K562 treated with DMSO at 1 percent for 4 hours (cell line): ENCODE measurements around the gene ZNF546. TPM values are rescaled to one million over a fixed set of nuclear protein-coding genes. Genes with fewer than 3 reads are reported as not detected.

Experiments used
- total RNA-seq: library from RNA; unstranded; fragments of 300-600 nt; gene quantifications from 2 replicates; pipeline ENCODE4 v1.2.3, GENCODE V29; 2022; ENCODE audit not compliant: insufficient read depth

The ZNF546 gene
- total RNA-seq = 0.53 and 0.58 TPM in 2 replicates

DNA sequence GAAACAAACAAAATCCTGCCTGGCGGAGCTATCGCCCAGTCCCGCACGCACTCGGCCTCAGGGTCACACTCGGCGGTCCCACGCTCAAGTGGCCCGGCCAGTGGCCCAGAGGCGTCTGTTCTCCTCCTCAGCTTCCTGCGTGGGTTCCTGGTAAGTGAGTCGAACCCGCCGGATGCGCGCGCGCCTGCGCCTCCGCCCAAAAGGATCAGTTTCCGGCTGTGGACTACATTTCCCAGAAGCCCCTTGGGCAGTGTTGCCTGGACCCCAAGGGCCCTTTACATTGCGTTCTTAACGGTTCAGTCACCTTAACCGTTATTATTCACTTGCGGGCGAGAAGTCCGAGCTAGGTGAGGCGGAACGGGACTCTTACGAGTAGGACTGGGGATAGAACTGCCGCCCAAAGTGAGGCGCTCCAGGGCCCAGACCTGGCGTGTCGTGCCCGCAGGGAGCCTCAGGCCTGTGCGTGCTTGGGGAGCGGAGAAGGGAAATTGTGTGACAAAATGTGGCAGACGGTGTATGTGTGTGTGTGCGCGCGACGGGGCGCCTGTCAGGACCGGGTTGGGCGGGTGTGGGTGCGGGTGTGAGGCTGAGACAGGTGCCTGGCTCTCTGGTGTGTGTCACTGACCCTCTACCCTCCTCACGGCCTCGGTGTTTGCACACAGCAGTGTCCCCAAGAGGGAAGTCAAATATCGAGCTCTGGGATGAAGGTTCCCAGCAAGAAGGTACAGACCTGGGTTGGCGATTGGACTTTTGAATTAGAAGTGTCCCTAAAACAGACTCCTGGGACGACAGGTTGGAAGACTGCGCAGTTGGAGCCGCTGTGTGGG is at the start of gene ZNF546:
Gene ZNF546, plus strand, starts transcription at position 250 of the 827 bp plus-strand sequence. CDS start 1,267 bp downstream, outside the sequence.

DNA sequence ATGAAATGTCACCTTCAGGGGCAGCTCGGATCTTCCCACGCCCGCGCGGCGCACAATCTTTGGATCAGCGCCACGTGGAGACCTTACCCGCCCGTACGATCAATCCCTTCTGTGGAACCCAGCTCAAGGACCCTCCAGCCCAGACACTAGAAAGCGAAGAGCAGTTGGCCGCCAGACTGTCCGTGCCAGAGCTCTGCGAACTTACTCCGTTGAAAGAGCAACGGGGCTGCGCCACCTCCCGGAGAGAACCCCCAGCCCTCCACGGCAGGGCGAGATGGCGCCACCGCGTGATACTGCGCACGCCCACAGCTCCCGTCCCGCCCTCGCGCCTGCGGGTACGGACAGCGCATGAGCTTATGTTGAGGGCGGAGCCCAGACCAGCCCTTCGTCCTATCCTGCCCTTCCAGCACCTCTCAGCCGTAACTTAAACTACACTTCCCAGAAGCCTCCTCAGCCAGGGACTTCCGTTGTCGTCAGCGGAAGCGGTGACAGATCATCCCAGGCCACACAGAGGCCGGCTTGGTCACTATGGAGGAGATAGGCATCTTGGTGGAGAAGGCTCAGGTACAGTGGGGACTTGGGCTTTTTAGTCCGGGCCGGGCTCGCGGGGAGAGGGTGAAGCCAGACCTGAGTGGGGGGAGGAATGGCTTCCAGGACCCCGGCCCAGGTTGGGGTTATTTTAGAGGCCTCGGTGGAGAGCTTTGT is 26.0 kb upstream of the ZNF546 start, which contains the start of gene PSMC4:
Gene PSMC4, plus strand, starts transcription at position 491 of the 705 bp plus-strand sequence. Its CDS starts 38 bp downstream, at position 529.

DNA sequence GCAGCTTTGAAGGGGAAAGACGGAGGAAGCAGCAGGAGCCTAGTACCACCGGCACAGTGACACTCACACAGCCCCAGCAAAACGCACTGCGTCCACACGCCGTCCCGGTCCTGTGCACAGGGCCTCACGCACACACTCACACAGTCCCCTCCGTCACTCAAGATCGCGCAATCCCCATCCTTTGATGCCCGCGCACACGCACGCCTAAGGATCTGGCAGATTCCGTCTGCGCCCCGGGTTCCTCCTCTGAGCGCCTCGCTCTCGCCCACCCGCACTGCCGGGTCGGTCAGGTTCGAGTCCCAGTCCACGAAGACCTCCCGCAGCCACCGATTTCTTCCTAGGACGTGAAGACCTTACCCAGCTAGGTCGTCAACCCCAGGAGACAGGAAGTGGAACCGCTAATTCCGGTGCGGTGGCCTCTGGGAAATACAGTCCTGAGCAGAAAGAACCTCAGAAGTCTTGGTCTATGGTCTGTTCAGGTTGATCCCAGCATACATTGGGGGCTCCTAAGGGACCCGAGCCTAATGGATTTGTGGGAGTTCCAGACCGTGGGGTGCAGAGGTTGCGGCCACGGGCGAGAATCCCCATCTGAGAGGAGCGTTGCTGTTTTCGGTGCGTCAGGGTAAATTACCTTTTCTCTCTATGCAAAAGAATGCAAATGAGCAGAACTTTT is 59.1 kb downstream of the ZNF546 start, which contains the start of gene ZNF780B:
Gene ZNF780B, minus strand, starts transcription at position 400 of the 673 bp plus-strand sequence. CDS start 5,899 bp downstream, outside the sequence.

Other genes starting within 250 kb of the ZNF546 start
- gene LEUTX, start 218.2 kb upstream of the ZNF546 start, total RNA-seq = not detected in 2 replicates
- 5.6 and 7.8 TPM in 2 replicates for gene DYRK1B, start 162.9 kb upstream of the ZNF546 start, total RNA-seq
- gene FBL, start 150.7 kb upstream of the ZNF546 start, total RNA-seq = 409 and 504 TPM in 2 replicates
- 0.34 TPM in 1 of 2 replicates, not detected in the other for gene FCGBP, start 62.4 kb upstream of the ZNF546 start, total RNA-seq
- 172 and 181 TPM in 2 replicates for gene PSMC4, start 25.9 kb upstream of the ZNF546 start, total RNA-seq
- gene ZNF780B, start 59.2 kb downstream of the ZNF546 start, total RNA-seq = 3.5 and 5.3 TPM in 2 replicates
- 3.5 and 12.2 TPM in 2 replicates for gene ZNF780A, start 93.9 kb downstream of the ZNF546 start, total RNA-seq
- 11.2 and 12.8 TPM in 2 replicates for gene MAP3K10, start 194.4 kb downstream of the ZNF546 start, total RNA-seq
- gene TTC9B, start 221.3 kb downstream of the ZNF546 start, total RNA-seq = not detected in 2 replicates
- gene CCNP, start 229.6 kb downstream of the ZNF546 start, total RNA-seq = 1.3 and 5.6 TPM in 2 replicates